GM19395 (cell line): ENCODE results near the gene TNFRSF21.
"Not testable (repeated sequence)": the region's sequence is repeated elsewhere in the genome, so short reads cannot be mapped to it uniquely, and the experiment has no call there.

Experiments
- ATAC-seq: cut with Tn5 transposase; IDR thresholded peaks from one replicate; pipeline ENCODE4 v1.9.1; 2021; ENCODE audit warnings: mild to moderate bottlenecking, moderate library complexity; ENCODE audit not compliant: unreplicated experiment

TNFRSF21 gene

DNA sequence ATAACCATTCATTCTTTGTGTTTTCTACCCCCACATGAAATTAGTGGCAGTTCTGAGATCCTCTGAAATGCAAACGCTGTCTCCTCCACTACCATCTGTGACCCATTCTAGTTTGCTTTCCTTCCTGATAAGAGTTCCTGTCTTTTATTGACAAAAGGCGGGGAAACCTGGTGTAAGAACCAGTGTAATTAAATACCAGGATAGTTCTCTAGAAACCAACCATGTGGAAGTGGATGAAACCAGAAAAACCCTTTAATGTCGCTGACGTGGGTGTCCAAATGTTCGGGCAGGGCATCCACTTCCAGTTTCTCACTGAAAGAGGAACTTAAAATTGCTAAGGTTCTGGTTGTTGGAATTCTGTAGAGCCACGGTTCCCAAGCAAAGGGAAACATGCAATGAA lies 79.1 kb downstream of the TNFRSF21 start:
- ATAC-seq: no peak

DNA sequence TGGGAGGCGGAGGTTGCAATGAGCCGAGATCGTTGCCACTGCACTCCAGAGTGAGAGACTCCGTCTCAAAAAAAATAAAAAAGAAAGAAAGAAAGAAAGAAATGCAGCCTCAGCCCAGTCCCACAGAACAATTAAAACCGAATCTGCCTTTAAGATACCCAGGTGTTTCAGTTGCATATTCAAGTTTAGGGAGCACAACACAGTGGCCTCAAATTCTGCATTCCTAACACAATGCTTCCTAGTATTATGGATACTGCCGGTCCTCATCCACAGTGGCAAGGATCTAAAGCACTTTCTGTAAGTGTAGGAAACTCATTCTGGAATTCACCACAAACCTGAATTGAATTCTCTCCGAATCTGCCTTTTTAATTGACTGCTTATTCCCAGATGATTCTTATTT lies 80.5 kb downstream of the TNFRSF21 start:
- ATAC-seq: no peak

DNA sequence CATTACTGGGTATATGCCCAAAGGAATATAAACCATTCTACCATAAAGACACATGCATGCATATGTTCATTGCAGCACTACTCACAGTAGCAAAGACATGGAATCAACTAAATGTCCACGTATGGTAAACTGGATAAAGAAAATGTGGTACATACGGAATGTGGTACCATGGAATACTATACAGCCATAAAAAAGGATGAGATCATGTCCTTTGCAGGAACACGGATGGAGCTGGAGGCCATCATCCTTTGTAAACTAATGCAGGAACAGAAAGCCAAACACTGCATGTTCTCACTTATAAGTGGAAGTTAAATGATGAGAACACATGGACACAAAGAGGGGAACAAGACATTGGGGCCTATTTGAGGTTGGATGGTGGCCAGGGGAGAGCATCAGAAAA lies 81.6 kb downstream of the TNFRSF21 start:
- not testable (repeated sequence) for ATAC-seq

DNA sequence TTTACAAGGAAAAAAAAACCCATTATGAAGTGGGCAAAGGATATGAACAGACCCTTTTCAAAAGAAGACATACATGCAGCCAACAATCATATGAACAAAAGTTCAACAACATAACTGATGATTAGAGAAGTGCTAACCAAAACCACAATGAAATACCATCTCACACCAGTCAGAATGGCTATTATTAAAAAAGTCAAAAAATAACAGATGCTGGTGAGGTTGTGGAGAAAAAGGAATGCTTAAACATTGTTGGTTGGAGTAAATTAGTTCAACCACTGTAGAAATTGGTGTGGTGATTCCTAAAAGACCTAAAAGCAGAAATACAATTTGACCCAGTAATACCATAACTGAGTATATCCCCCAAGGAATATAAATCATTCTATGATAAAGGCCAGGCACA lies 86.5 kb downstream of the TNFRSF21 start:
- not testable (repeated sequence) for ATAC-seq

DNA sequence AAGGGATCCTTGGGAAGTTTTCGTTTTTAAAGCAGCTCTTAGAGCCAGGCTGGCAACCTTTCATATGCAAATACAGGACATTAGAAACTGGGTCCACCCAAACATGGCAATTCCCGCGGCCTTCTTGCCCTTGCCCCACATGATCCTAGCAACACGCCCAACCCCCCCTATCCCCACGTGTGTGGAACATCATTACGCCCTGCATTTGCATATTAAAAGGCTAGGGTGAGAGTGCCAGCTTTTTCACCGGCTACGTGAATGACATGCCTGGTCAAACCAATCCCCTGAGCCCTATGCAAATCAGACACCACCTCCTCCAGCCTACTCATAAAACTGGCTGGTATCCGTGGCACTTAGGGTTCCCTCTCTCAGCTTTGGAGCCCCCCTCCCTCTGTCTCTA lies 88.1 kb downstream of the TNFRSF21 start:
- no peak for ATAC-seq

DNA sequence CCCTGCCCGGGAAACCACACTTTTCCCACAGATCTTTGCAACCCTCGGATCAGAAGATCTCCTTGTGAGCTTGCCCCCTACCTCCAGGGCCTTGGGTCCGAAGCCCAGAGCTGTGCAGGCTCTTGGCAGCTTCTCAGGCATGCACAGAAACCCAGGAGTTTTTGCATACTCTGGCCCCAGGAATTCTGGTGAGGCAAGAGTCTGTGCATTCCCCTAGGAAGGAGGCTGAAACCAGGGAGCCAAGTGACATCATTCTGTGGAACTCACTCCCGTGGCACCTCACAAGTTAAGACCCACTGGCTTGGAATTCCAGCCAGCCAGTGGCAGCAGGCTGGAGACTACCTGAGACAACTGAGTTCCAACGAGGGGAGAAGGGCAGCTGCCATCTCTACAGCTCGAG lies 100.1 kb downstream of the TNFRSF21 start:
- no peak for ATAC-seq

DNA sequence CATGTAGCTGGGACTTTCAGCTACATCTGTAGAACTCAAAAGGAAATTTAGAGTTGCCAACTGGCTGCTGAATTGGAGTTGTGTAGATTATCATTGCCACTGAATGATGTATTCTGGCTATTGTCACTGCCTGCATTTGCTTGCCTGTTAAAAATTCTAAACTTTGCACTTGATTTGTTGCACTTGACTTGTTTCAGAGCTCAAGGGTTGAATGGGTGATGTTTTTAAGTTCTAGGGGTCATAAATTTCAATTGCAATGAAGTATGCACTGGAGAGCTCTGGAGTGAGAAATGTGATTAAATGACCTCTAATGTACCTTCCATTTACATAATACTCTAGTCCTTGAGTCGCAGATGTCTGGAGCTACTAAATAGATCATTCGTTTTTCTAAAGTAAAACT lies 102.4 kb downstream of the TNFRSF21 start:
- no peak for ATAC-seq

DNA sequence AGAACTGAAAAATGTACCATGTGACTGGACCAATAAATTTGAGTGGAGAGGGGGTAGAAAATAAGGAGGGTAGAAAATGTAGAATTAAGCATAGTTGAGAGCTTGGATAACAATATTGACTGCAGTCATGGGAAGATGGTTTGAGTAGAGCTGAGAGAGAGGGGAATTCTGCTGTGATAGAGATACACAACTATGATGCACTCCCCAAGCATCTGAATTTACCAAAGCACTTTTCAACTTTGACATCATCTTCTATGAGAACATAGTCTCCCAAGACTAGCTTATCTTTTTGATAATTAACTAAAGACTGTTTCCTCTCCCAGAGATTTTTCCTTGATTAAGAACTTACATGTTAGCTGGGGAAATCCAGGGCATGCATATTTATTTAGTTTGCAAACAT lies 103.1 kb downstream of the TNFRSF21 start:
- no peak for ATAC-seq

DNA sequence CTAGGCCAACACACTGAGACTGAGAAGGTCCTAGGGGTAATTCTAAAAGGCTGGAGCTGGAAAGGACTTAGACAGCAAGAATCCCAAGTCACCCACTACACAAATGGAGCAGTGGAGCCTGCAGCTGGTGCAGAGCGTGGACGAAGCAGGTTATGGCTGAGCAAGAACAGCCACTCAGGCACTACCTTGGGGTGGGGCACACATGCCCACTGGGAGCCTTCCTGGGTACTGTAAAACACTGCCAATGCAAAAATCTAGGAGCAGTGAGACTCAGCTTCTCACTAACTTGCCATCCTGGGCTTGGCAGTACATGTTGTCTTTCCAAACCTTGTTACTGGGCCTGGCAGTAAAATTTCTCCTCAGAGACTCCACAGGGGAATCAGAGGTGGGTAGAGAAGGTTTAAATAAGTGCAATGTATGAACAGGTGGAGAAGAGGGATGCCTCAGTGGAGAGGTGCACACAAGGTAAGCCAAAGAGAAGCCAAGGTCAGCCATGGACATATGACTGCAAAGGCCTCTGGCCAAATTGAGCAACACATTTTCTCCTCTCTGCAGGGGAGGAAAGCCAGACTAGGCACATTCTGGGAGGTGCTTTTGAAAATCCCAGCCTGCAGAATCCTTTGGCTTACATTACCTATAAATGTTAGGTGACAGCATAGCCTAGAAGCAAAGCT lies 105.6 kb downstream of the TNFRSF21 start:
- ATAC-seq: no peak

DNA sequence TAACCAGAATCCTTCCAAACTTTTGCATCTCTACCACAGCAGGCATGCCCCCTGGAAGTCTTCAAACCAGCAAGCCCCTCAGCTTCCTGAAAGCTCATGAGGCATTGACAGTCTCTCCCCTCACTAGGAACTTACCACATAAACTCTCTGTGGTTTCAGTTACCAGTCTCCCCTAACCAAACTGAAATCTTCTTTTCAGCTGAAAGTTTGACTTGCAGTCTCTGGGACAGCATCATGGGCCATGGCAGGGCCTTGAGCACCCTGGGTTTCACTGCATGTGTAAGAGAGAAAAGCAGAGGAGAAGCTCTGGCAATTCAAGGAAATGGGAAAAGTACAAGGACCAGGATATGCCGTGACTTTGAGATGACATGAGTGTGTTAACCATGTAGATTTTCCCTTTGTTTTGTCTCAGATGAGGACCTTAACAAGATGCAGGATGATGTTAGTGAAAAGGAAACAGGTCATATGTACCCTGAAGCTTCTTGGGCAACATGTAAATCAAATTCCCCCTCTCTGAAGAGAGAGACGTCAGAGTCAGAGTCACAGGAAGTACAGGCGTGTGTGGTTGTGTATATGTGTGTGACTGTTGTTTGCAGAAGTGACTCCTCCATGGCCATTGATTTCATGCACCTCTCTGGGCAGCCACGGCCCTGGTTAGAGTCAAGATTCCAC lies 106.3 kb downstream of the TNFRSF21 start:
- ATAC-seq: peak; percentile 96

DNA sequence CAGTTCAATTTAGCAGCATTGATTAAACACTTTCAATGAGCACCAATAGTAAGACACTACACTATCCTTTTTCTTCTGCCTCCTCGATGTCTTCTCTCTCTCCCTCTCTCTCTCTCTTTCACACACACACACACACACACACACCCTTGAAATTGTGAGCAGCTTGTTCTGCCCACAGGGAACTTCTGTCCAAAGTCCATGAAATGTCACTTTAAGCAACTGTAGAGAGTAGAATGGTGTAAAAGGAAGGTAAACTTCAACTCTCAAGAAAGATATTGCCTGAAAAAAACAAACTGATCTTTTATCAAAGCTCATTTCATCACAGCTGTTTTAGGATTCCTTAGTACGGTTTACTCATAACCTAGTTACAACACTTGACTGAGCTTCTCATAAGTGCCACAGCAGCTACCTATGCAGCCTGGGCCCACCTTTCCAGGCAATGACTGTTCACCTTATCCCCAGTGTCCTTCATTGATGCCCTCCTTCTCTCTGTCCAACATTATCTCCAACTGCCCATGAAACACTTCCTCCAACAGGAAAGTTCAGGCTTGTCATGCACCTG lies 107.0 kb downstream of the TNFRSF21 start:
- ATAC-seq: peak; percentile 17

DNA sequence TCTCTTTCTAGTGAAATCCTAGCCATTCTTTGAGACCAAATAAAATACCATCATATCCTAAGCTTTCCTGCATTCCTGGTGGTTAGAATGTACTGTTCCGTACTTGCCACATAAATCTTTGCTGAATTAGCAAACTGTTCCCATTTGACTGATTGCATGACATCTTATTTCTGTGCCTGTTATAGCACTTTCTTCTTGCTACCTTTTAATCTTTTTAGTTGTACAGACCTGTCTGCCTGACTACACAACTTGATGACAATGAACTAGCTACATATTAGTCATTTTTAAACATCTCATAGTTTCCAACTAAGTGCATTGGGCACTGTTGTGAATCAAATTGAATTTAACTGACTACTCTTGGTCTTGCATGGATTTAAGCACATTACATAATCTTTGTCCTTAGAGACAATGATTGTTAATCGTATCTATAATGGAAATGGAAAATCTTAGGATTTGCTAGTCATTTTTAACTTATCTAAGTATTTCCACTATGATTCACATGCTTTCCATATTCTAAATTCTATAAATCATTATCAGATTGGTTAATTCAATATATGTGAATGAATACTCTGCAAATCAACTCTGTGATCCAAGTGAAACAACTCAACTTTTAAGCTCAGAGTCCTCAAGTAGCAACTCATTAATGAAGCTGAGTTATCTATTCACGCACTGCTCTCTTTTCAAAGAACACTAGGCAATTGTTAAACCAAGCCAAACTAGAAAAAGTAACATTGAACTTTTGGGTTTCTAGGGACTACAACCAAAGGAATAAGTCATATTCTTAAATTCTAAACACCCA lies 109.0 kb downstream of the TNFRSF21 start:
- no peak for ATAC-seq

DNA sequence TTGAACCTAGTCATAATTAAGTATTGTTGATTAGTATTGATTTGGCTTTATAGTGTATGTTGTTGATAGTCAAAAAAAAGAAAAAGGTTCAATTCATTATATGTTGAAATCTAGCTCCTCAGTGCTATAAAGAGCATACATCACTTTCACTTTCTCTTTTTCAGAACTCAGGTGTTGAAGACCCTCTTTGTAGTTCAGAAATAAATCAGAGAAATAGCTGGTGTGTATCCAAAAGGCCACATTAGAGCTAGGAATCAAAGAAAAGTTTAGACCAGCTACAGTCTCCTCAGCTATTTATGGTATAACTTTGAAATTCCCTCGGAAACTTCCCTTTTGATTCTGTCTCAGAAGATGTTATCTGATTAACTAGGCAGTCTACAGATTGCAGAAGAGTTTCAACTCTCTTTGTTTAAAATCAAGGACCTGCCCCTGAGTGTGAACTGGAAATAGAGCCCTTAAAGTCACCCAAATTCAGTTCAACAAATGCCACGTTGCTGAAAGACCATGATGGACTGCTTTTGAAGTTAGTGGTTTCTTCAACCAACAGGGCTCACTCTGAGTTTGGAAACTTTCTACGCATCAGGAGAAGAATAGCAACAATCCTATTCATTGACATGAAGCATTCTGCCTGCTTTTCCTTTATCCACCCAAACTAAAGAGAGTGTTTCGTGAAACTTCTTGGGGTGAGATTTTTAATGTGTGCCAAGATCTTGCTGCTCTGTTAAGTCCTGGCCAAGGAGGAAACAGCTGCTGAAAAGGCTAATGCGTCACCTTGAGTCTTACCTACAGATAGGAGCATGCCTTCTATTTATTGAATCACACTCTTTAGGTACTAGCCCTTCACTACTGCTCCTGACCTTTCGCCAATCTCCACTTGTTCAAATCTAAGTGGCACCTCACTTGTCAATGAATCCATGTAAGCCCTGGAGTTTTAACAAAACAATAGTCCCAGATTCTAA lies 111.7 kb downstream of the TNFRSF21 start:
- no peak for ATAC-seq

DNA sequence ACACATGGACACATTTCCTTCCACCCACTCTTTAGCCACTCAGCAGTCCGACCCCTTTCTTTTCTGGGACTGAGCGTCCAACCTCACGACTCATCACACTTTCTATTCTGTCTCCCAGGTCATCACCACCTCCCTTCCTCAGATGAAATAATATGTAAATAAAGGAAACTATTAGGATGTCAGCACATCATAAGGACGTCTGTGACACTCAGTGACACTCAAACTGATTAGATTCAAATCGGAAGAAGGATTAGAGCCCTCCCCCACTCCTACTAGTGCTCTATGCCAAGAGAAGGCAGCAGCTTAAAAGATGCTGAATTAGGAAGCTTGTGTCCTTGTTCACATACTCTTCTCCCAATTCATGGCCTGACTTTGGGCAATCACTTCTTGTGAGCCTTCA lies 113.6 kb downstream of the TNFRSF21 start:
- ATAC-seq: no peak

DNA sequence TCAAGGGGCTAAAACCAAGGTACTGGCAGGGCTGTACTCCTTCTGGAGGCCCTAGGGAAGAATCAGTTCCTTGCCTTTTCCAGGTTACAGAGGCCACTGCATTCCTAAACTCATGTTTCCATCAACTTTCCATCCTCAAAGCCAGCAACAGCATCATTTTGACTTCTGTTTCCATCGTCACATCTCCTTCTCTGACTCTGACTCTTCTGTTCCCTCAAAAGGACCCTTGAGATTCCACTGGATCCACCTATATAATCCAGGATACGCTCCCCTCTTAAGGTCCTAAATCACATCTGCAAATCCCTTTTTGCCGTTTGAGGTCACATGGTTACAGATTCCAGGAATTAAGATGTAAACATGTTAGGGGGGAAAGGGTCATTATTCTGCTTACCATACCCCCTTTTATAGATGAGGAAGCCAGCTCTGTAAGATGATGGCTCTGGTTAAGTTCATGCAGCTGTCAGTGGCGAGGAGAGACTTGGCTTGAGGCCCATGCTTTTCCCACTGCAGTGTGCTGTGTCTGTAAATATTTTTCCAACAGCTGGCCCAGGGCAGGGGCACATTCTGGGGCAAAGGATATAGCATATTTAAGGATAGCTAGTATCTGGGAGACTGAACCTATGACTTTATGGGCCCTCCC lies 114.6 kb downstream of the TNFRSF21 start:
- no peak for ATAC-seq

DNA sequence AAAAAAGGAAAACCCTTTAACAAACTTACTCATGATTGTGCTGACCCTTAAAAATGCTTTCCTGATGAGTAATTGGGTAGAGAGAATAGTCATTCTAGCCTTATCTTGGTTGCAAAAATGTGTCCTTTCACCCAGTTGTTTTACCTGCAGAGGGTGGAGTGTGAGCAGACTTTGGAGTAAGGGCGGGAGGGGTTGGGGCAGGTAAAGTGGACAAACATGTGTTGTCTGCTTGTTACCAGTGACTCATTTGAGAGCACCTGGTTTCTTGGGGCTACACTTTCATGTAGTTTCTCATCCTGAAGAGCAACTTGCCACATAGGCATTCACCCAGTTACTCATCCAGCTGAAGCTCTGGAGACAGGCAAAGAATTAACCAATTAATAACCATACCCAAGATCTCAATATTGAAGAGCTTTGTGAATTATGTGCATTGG lies 121.1 kb downstream of the TNFRSF21 start:
- no peak for ATAC-seq

DNA sequence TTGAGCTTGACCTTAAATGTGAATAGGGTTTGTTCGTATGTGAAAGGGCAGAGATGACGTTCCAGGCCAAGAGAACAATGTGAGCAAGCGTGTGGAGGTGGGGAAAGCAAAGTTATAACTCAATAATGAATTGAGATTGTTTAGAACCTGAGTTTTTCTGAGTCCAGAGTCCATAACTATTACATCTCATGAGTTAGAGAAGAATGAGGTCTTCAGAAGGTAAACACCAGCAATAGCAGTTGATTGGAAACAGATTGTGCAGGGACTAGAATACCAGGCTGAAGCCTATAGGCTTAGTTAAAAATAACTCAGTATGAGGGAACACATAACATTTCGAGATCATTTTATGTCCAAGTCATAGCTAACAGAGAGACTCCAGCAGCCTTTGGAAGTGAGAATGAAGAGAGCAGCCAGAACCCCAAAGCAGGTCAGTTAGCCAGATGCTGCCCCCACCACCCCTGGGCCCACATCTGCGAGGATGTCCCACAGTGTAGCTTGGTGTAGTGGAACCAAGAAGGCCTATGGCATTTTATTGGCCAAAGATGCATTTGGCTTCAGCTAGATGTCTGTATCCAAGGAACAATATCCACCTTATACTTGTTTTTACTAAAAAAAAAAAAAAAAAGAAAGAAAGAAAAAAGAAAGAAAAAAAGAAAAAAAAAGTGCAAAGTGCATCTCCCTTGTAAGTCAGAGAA lies 121.7 kb downstream of the TNFRSF21 start:
- no peak for ATAC-seq

DNA sequence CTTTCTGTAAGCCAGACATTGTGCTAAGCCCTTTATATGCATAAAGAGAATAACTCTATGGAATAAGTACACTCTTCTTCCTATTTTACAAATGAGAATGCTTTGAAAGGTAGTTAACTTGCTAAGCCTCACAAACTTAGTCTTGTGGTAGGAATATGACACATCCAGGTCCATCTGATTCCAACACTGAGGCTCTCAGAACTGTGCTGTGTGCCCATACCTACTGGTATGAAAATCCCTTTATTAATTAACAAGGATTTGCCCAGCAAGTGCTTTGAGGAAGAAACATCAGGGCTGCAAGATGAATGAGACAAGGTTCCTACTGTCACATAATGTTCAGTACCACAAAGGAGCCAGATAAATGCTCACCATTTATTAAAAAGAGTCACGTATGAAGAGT lies 122.6 kb downstream of the TNFRSF21 start:
- ATAC-seq: no peak

DNA sequence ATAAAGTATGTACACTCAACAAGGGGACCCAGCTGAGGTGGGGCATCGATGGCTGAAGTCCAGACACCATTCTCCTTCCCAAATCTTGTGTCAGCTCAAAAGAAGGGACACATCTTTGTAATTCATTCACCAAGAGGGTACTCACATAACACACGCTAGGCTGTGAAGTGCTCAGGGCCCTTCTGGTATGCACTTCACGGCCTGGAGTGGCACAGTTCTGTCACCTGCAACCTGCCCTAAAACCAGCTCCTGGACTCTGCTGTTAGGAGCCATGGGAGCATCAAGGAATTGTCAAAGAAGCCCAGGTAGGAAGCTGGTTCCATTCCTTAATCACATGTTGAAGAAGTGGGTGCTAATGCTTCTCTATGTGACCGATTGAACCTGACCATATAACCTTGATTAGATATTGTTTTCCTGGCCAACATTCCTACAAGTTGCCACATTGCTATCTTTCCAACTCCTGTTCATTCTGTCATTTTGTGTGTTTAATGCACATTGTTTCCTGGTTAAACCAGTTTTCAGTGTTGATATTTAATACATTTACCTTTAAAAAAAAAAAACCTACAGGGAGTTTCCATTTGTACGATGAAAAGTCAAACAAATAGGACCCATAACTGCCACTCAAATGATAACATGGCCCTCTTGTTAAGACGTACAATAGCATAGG lies 127.3 kb downstream of the TNFRSF21 start:
- no peak for ATAC-seq
